WTC11 (cell line): ENCODE data around the gene CCDC85A. TPM values are rescaled to one million over a fixed set of nuclear protein-coding genes. Genes with fewer than 3 reads are reported as not detected.

Experiments used
- ATAC-seq: fragments of 200-7000 bp; cut with Tn5 transposase; 2 replicates; pipeline ENCODE4 v1.10.0; 2021; ENCODE audit warnings: mild to moderate bottlenecking, moderate library complexity
- CTCF ChIA-PET: fragments of 300-600 bp; sonication (Branson Sonifier 250); formaldehyde crosslinking; loops from one replicate; lab custom pipeline; 2021; ENCODE audit warnings: antibody characterized with exemption; lab: Charles Lee
- POLR2A ChIA-PET: fragments of 350-600 bp; sonication (Branson Sonifier 250); formaldehyde crosslinking; loops from one replicate; lab custom pipeline; 2021; ENCODE audit warnings: antibody characterized with exemption; lab: Charles Lee
- DNase-seq: peaks from one replicate; pipeline ENCODE4 v3.0.0; 2021; ENCODE audit warnings: low spot score
- H3K27ac Mint-ChIP-seq: 2 replicates; pipeline ENCODE4 v1.8.0; 2021; ENCODE audit warnings: mixed read lengths
- H3K27me3 Mint-ChIP-seq: 2 replicates; pipeline ENCODE4 v1.8.0; 2021; ENCODE audit warnings: low read depth, mild to moderate bottlenecking, moderate library complexity, mixed read lengths
- H3K36me3 Mint-ChIP-seq: 2 replicates; pipeline ENCODE4 v1.8.0; 2021; ENCODE audit warnings: mixed read lengths
- H3K4me1 Mint-ChIP-seq: 2 replicates; pipeline ENCODE4 v1.8.0; 2022; ENCODE audit warnings: mixed read lengths
- H3K4me3 Mint-ChIP-seq: 2 replicates; pipeline ENCODE4 v1.8.0; 2021; ENCODE audit warnings: mild to moderate bottlenecking, moderate library complexity, mixed read lengths
- H3K9me3 Mint-ChIP-seq: 2 replicates; pipeline ENCODE4 v1.8.0; 2021; ENCODE audit warnings: mixed read lengths
- CREB1 ChIP-seq: sonication (generic); formaldehyde crosslinking; IDR thresholded peaks from 2 replicates; pipeline ENCODE4 v1.8.0; 2023; ENCODE audit warnings: mild to moderate bottlenecking, missing genetic modification reagents
- E2F1 ChIP-seq: sonication (generic); formaldehyde crosslinking; IDR thresholded peaks from 2 replicates; pipeline ENCODE4 v1.8.0; 2022; ENCODE audit warnings: mild to moderate bottlenecking, missing genetic modification reagents
- ELF4 ChIP-seq: sonication (generic); formaldehyde crosslinking; IDR thresholded peaks from 2 replicates; pipeline ENCODE4 v1.8.1; 2022; ENCODE audit warnings: low read depth, mild to moderate bottlenecking, moderate library complexity, missing genetic modification reagents
- FOXP1 ChIP-seq: sonication (generic); formaldehyde crosslinking; IDR thresholded peaks from 2 replicates; pipeline ENCODE4 v1.8.0; 2022; ENCODE audit warnings: missing genetic modification reagents, mild to moderate bottlenecking, moderate library complexity, borderline replicate concordance
- HMGXB4 ChIP-seq: sonication (generic); formaldehyde crosslinking; IDR thresholded peaks from 2 replicates; pipeline ENCODE4 v1.8.1; 2023; ENCODE audit warnings: mild to moderate bottlenecking, moderate library complexity, missing genetic modification reagents
- MYBL2 ChIP-seq: sonication (generic); formaldehyde crosslinking; IDR thresholded peaks from 2 replicates; pipeline ENCODE4 v1.8.1; 2023; ENCODE audit warnings: mild to moderate bottlenecking, moderate library complexity, missing genetic modification reagents
- NFATC4 ChIP-seq: fragments of 250-450 bp; sonication (Bioruptor Pico); IDR thresholded peaks from 2 replicates; pipeline ENCODE4 v1.9.0; 2021; ENCODE audit warnings: mild to moderate bottlenecking
- SOX15 ChIP-seq: fragments of 250-450 bp; sonication (Bioruptor Pico); IDR thresholded peaks from 2 replicates; pipeline ENCODE4 v1.9.0; 2021; ENCODE audit warnings: mild to moderate bottlenecking
- TP53 ChIP-seq: sonication (generic); formaldehyde crosslinking; IDR thresholded peaks from 2 replicates; pipeline ENCODE4 v1.8.1; 2023; ENCODE audit warnings: mild to moderate bottlenecking, missing genetic modification reagents
- ZMAT4 ChIP-seq: fragments of 250-450 bp; sonication (Bioruptor Pico); IDR thresholded peaks from 2 replicates; pipeline ENCODE4 v1.9.0; 2021; ENCODE audit warnings: mild to moderate bottlenecking
- ZNF219 ChIP-seq: sonication (generic); formaldehyde crosslinking; IDR thresholded peaks from 2 replicates; pipeline ENCODE4 v1.8.0; 2023; ENCODE audit warnings: missing genetic modification reagents, mild to moderate bottlenecking, borderline replicate concordance
- ZNF317 ChIP-seq: sonication (generic); formaldehyde crosslinking; IDR thresholded peaks from 2 replicates; pipeline ENCODE4 v1.8.1; 2023; ENCODE audit warnings: low read depth, mild to moderate bottlenecking, moderate library complexity, missing genetic modification reagents, borderline replicate concordance
- ZNF416 ChIP-seq: fragments of 250-450 bp; sonication (Bioruptor Pico); IDR thresholded peaks from 2 replicates; pipeline ENCODE4 v1.9.0; 2021; ENCODE audit warnings: mild to moderate bottlenecking, inconsistent platforms
- ZNF423 ChIP-seq: fragments of 250-450 bp; sonication (Bioruptor Pico); IDR thresholded peaks from 2 replicates; pipeline ENCODE4 v2.1.2; 2022; ENCODE audit warnings: mild to moderate bottlenecking, moderate library complexity
- total RNA-seq: library from RNA; stranded (reverse); gene quantifications from 3 replicates; pipeline ENCODE4 v1.2.3, GENCODE V29; 2021
- TF ChIP-seq, protein P1 (sequence below): sonication (generic); formaldehyde crosslinking; IDR thresholded peaks from 2 replicates; pipeline ENCODE4 v1.8.1; 2023; ENCODE audit warnings: mild to moderate bottlenecking, missing genetic modification reagents, moderate library complexity
- TF ChIP-seq, protein P2 (sequence below): sonication (generic); formaldehyde crosslinking; IDR thresholded peaks from 2 replicates; pipeline ENCODE4 v1.8.1; 2022; ENCODE audit warnings: mild to moderate bottlenecking, moderate library complexity, missing genetic modification reagents
- TF ChIP-seq, protein P3 (sequence below): sonication (generic); formaldehyde crosslinking; conservative IDR thresholded peaks from 2 replicates; pipeline ENCODE4 v1.8.1; 2023; ENCODE audit warnings: mild to moderate bottlenecking, low read depth, missing genetic modification reagents, moderate library complexity
- TF ChIP-seq, protein P4 (sequence below): fragments of 250-450 bp; sonication (Bioruptor Pico); IDR thresholded peaks from 2 replicates; pipeline ENCODE4 v1.9.0; 2021; ENCODE audit warnings: mild to moderate bottlenecking, borderline replicate concordance

The CCDC85A gene
- total RNA-seq, 1 experiment from 2014 or later: 0.22 TPM

DNA sequence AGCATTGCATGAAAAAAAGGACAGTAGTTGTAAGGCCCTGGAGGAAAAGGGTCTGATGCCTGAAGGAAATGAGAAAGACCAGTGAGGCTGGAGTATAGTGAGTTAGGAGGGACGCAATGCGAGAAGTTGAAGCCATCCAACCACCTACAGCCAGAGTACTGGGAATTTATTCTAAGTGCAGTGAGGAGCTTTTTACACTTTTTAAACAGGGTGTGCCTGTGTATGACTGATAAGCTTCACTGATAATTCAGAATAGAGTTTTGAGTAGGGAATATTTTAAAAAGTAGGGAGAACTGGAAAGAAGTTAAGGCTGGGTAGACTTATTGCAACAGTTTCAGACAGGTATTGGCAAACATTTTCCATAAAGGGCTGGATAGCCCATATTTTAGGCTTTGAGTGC is 35.9 kb upstream of the CCDC85A start:
- no peak for ATAC-seq
- no peak overlapping the region for H3K4me3 Mint-ChIP-seq
- CTCF ChIA-PET: no interaction called here
- H3K9me3 Mint-ChIP-seq: peaks cover 13% of the 10 kb centered on the region
- no peak for DNase-seq
- no peak overlapping the region for H3K27ac Mint-ChIP-seq
- no peak for TF ChIP-seq HMGXB4 (CRISPR knock-in tag)
- TF ChIP-seq CREB1 (CRISPR knock-in tag): no peak
- TF ChIP-seq, protein P1, sequence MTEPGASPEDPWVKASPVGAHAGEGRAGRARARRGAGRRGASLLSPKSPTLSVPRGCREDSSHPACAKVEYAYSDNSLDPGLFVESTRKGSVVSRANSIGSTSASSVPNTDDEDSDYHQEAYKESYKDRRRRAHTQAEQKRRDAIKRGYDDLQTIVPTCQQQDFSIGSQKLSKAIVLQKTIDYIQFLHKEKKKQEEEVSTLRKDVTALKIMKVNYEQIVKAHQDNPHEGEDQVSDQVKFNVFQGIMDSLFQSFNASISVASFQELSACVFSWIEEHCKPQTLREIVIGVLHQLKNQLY: no peak
- TF ChIP-seq ZNF416: no peak
- no peak for TF ChIP-seq ZMAT4 (CRISPR knock-in tag)
- no peak for TF ChIP-seq ZNF317
- TF ChIP-seq TP53: no peak
- no peak for TF ChIP-seq FOXP1 (CRISPR knock-in tag)
- TF ChIP-seq MYBL2 (CRISPR knock-in tag): no peak
- no peak for TF ChIP-seq ZNF423 (CRISPR knock-in tag)
- TF ChIP-seq, protein P2, sequence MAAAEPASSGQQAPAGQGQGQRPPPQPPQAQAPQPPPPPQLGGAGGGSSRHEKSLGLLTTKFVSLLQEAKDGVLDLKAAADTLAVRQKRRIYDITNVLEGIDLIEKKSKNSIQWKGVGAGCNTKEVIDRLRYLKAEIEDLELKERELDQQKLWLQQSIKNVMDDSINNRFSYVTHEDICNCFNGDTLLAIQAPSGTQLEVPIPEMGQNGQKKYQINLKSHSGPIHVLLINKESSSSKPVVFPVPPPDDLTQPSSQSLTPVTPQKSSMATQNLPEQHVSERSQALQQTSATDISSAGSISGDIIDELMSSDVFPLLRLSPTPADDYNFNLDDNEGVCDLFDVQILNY: no peak
- no peak for TF ChIP-seq NFATC4
- TF ChIP-seq, protein P3, sequence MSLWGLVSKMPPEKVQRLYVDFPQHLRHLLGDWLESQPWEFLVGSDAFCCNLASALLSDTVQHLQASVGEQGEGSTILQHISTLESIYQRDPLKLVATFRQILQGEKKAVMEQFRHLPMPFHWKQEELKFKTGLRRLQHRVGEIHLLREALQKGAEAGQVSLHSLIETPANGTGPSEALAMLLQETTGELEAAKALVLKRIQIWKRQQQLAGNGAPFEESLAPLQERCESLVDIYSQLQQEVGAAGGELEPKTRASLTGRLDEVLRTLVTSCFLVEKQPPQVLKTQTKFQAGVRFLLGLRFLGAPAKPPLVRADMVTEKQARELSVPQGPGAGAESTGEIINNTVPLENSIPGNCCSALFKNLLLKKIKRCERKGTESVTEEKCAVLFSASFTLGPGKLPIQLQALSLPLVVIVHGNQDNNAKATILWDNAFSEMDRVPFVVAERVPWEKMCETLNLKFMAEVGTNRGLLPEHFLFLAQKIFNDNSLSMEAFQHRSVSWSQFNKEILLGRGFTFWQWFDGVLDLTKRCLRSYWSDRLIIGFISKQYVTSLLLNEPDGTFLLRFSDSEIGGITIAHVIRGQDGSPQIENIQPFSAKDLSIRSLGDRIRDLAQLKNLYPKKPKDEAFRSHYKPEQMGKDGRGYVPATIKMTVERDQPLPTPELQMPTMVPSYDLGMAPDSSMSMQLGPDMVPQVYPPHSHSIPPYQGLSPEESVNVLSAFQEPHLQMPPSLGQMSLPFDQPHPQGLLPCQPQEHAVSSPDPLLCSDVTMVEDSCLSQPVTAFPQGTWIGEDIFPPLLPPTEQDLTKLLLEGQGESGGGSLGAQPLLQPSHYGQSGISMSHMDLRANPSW (CRISPR knock-in tag): no peak
- TF ChIP-seq SOX15 (CRISPR knock-in tag): no peak
- no peak for TF ChIP-seq ZNF219
- TF ChIP-seq E2F1: no peak
- TF ChIP-seq, protein P4, sequence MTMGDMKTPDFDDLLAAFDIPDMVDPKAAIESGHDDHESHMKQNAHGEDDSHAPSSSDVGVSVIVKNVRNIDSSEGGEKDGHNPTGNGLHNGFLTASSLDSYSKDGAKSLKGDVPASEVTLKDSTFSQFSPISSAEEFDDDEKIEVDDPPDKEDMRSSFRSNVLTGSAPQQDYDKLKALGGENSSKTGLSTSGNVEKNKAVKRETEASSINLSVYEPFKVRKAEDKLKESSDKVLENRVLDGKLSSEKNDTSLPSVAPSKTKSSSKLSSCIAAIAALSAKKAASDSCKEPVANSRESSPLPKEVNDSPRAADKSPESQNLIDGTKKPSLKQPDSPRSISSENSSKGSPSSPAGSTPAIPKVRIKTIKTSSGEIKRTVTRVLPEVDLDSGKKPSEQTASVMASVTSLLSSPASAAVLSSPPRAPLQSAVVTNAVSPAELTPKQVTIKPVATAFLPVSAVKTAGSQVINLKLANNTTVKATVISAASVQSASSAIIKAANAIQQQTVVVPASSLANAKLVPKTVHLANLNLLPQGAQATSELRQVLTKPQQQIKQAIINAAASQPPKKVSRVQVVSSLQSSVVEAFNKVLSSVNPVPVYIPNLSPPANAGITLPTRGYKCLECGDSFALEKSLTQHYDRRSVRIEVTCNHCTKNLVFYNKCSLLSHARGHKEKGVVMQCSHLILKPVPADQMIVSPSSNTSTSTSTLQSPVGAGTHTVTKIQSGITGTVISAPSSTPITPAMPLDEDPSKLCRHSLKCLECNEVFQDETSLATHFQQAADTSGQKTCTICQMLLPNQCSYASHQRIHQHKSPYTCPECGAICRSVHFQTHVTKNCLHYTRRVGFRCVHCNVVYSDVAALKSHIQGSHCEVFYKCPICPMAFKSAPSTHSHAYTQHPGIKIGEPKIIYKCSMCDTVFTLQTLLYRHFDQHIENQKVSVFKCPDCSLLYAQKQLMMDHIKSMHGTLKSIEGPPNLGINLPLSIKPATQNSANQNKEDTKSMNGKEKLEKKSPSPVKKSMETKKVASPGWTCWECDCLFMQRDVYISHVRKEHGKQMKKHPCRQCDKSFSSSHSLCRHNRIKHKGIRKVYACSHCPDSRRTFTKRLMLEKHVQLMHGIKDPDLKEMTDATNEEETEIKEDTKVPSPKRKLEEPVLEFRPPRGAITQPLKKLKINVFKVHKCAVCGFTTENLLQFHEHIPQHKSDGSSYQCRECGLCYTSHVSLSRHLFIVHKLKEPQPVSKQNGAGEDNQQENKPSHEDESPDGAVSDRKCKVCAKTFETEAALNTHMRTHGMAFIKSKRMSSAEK (CRISPR knock-in tag): no peak
- TF ChIP-seq ELF4: no peak
- no peaks in the 10 kb centered on the region for H3K27me3 Mint-ChIP-seq
- 0 out of 2 replicates have a peak, but pooled peaks cover 3% of the 10 kb centered on the region for H3K4me1 Mint-ChIP-seq
- POLR2A ChIA-PET: no interaction called here
- H3K36me3 Mint-ChIP-seq: peaks cover 20% of the 10 kb centered on the region
